ENCODE results near the gene ZMIZ1. TPM values are rescaled to one million over a fixed set of nuclear protein-coding genes. Genes with fewer than 3 reads are reported as not detected.

Gene ZMIZ1
- total RNA-seq, 1 experiment from 2014 or later: 35.8 TPM

- POLR2A ChIA-PET (ENCODE audit: low non-redundant PET): no interaction called here
- no peak for DNase-seq (ENCODE audit: low spot score)
- H3K9me3 ChIP-seq (ENCODE audit: low read depth, low read length, poor library complexity, severe bottlenecking): no peaks in the 10 kb centered on the region
- BruUV-seq (replicated peaks): no TSS peak
- no peaks in the 10 kb centered on the region for H3K27me3 ChIP-seq (replicated peaks; ENCODE audit: insufficient read depth, low read depth, low read length, poor library complexity)
- no peaks in the 10 kb centered on the region for H3K36me3 ChIP-seq (ENCODE audit: insufficient read depth, low read length, poor library complexity, severe bottlenecking)
- H3K4me3 ChIP-seq (ENCODE audit: low read depth, low read length, poor library complexity, severe bottlenecking): no peak overlapping the region
- CTCF ChIA-PET: no interaction called here
- intact Hi-C loops (cut with micrococcal nuclease; ENCODE audit: unreplicated experiment): no loop called here
- H3K27ac ChIP-seq (ENCODE audit: low read depth, low read length, poor library complexity, severe bottlenecking): no peak overlapping the region
- TF ChIP-seq, protein P1, sequence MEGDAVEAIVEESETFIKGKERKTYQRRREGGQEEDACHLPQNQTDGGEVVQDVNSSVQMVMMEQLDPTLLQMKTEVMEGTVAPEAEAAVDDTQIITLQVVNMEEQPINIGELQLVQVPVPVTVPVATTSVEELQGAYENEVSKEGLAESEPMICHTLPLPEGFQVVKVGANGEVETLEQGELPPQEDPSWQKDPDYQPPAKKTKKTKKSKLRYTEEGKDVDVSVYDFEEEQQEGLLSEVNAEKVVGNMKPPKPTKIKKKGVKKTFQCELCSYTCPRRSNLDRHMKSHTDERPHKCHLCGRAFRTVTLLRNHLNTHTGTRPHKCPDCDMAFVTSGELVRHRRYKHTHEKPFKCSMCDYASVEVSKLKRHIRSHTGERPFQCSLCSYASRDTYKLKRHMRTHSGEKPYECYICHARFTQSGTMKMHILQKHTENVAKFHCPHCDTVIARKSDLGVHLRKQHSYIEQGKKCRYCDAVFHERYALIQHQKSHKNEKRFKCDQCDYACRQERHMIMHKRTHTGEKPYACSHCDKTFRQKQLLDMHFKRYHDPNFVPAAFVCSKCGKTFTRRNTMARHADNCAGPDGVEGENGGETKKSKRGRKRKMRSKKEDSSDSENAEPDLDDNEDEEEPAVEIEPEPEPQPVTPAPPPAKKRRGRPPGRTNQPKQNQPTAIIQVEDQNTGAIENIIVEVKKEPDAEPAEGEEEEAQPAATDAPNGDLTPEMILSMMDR (conservative IDR thresholded peaks at IDR 0.05; ENCODE audit: low read depth, low read length): no peak
- H3K4me1 ChIP-seq (ENCODE audit: insufficient read depth, low read length, poor library complexity, severe bottlenecking): peaks cover 6% of the 10 kb centered on the region
Observed at GRCh38 chr10:79260811-79261740, 192.3 kb downstream of the ZMIZ1 start.

- BruUV-seq (replicated peaks): no TSS peak
- intact Hi-C loops (cut with micrococcal nuclease; ENCODE audit: unreplicated experiment): no loop called here
- no peaks in the 10 kb centered on the region for H3K27me3 ChIP-seq (replicated peaks; ENCODE audit: insufficient read depth, low read depth, low read length, poor library complexity)
- POLR2A ChIA-PET (ENCODE audit: low non-redundant PET): no interaction called here
- CTCF ChIA-PET: no interaction called here
- no peaks in the 10 kb centered on the region for H3K9me3 ChIP-seq (ENCODE audit: low read depth, low read length, poor library complexity, severe bottlenecking)
- peaks cover 17% of the 10 kb centered on the region for H3K4me1 ChIP-seq (ENCODE audit: insufficient read depth, low read length, poor library complexity, severe bottlenecking)
- DNase-seq (ENCODE audit: low spot score): no peak
- H3K27ac ChIP-seq (ENCODE audit: low read depth, low read length, poor library complexity, severe bottlenecking): no peak overlapping the region
- TF ChIP-seq EZH2 (IDR thresholded peaks at IDR 0.05; ENCODE audit: borderline replicate concordance, low read depth, low read length, poor library complexity, severe bottlenecking): no peak
- TF ChIP-seq, protein P1 (conservative IDR thresholded peaks at IDR 0.05; ENCODE audit: low read depth, low read length): no peak
- H3K4me3 ChIP-seq (ENCODE audit: low read depth, low read length, poor library complexity, severe bottlenecking): no peak overlapping the region
- H3K36me3 ChIP-seq (ENCODE audit: insufficient read depth, low read length, poor library complexity, severe bottlenecking): no peaks in the 10 kb centered on the region
Observed at GRCh38 chr10:79262131-79262530, 193.4 kb downstream of the ZMIZ1 start.

DNA sequence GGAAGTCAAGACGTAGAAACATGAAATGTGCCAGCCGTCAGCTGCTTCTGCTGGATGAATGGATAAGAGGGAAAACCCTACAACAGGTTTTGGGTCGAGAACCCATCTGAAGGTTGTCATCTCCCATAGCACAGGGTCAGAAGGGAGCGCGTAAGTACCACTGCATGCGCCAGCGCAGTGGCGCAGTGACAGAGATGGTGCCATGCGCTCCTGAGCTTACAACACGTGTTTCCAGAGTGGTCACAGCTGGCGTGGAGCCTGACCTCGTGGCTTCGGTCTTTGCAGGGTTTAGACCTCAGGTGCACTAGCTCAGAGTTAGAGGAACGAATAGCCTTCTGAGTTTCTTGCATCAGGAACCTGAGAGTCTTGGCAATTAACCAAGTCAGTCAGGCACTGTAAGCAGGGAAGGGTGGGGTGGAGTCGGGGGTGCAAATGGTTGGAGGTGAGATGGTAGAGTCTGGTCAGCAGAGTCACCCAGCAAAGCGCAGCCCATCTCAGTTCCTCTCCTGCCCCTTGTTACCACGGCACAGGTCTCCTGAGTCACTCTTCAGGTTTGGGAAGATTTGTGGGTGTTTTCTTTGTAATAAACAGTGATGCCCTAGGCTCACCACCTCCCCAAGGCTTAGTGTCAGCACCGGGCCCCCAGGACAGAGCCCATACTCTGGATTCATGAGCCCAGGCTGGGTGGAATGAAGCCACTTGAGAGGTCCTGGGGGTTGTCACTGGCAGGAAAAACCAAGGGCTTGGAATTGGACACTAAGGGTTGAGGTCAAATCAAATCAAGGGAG lies 194.4 kb downstream of the ZMIZ1 start:
- H3K9me3 ChIP-seq (ENCODE audit: low read depth, low read length, poor library complexity, severe bottlenecking): no peaks in the 10 kb centered on the region
- TF ChIP-seq, protein P1 (conservative IDR thresholded peaks at IDR 0.05; ENCODE audit: low read depth, low read length): no peak
- no peak for DNase-seq (ENCODE audit: low spot score)
- H3K4me3 ChIP-seq (ENCODE audit: low read depth, low read length, poor library complexity, severe bottlenecking): no peak overlapping the region
- ChIA-PET CTCF (no interaction called here), POLR2A (ENCODE audit: low non-redundant PET) (no interaction called here)
- BruUV-seq (replicated peaks): no TSS peak
- no peaks in the 10 kb centered on the region for H3K36me3 ChIP-seq (ENCODE audit: insufficient read depth, low read length, poor library complexity, severe bottlenecking)
- H3K27ac ChIP-seq (ENCODE audit: low read depth, low read length, poor library complexity, severe bottlenecking): no peak overlapping the region
- H3K4me1 ChIP-seq (ENCODE audit: insufficient read depth, low read length, poor library complexity, severe bottlenecking): peaks cover 17% of the 10 kb centered on the region
- intact Hi-C loops (cut with micrococcal nuclease; ENCODE audit: unreplicated experiment): no loop called here
- no peaks in the 10 kb centered on the region for H3K27me3 ChIP-seq (replicated peaks; ENCODE audit: insufficient read depth, low read depth, low read length, poor library complexity)
